ENCODE measurements around the gene PACRG.

DNA sequence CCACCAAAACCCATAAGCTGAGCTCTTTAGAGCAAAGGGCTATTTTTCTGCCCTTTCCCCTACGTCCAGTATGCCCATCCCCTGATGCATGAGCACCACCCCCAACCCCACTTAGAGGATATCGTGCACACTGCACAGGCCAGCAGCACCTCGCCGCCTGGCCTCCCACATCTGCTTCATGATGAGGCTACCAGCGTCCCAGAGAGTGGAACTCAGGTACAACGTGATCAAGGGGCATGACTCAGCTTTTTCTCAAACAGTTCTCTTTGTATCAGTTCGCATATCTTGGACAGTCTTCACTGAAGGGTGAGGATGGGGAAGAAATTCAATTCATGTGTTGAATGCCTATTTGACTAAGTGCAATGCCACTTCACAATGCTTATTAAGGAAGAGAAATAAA, 604.8 kb downstream of the PACRG start:
- TF ChIP-seq POLR2A (IDR thresholded peaks at IDR 0.05; ENCODE audit: low read depth, low read length) (no peak), POLR2AphosphoS5 (IDR thresholded peaks at IDR 0.05; ENCODE audit: low read depth, low read length) (no peak), TAF1 (IDR thresholded peaks at IDR 0.05; ENCODE audit: low read depth, low read length) (no peak), SPI1 (IDR thresholded peaks at IDR 0.05; ENCODE audit: low read depth, low read length) (no peak), PAX5 (IDR thresholded peaks at IDR 0.05; ENCODE audit: insufficient read depth, low read length, severe bottlenecking) (no peak), POU2F2 (IDR thresholded peaks at IDR 0.05; ENCODE audit: low read depth, low read length) (no peak)

Data from GM12891 (cell line).